HG02970 (cell line): Measurements from ENCODE around the gene BEX4.
"Not testable (repeated sequence)": the region's sequence is repeated elsewhere in the genome, so short reads cannot be mapped to it uniquely, and the experiment has no call there.

Source experiments
- ATAC-seq: cut with Tn5 transposase; IDR thresholded peaks from one replicate; pipeline ENCODE4 v1.9.1; 2021; ENCODE audit warnings: mild to moderate bottlenecking, moderate library complexity, moderate number of reproducible peaks; ENCODE audit not compliant: unreplicated experiment, low FRiP score

The BEX4 gene

GRCh38 chrX:103214870-103215424 lies at the start of gene BEX4:
TSS of gene BEX4 (plus strand) at chrX:103215108. CDS start at chrX:103216154, 1,046 bp downstream.
- peak; percentile 73 for ATAC-seq

GRCh38 chrX:103170216-103170615 lies 44.7 kb upstream of the BEX4 start:
- no peak for ATAC-seq

GRCh38 chrX:103171353-103171752 lies 43.6 kb upstream of the BEX4 start:
- ATAC-seq: no peak

- ATAC-seq: not testable (repeated sequence)
These were observed 39.7 kb upstream of the BEX4 start for GRCh38 chrX:103175256-103175655.

- no peak for ATAC-seq
These were observed 38.8 kb upstream of the BEX4 start for GRCh38 chrX:103175944-103176753.

GRCh38 chrX:103177556-103177955 lies 37.4 kb upstream of the BEX4 start:
- no peak for ATAC-seq

GRCh38 chrX:103183912-103184311 lies 31.0 kb upstream of the BEX4 start:
- no peak for ATAC-seq

GRCh38 chrX:103187953-103188475 lies 26.9 kb upstream of the BEX4 start:
- no peak for ATAC-seq

GRCh38 chrX:103197721-103198306 lies 17.1 kb upstream of the BEX4 start:
- ATAC-seq: no peak

GRCh38 chrX:103198668-103199067 lies 16.2 kb upstream of the BEX4 start:
- not testable (repeated sequence) for ATAC-seq

GRCh38 chrX:103201041-103201440 lies 13.9 kb upstream of the BEX4 start:
- ATAC-seq: no peak

GRCh38 chrX:103210056-103210455 lies 4.9 kb upstream of the BEX4 start:
- ATAC-seq: no peak

GRCh38 chrX:103211012-103211715 lies 3.7 kb upstream of the BEX4 start:
- no peak for ATAC-seq

- no peak for ATAC-seq
These were observed 2.0 kb upstream of the BEX4 start for GRCh38 chrX:103212749-103213457.

GRCh38 chrX:103215425-103215991 lies 600 bp downstream of the BEX4 start:
- no peak for ATAC-seq

- no peak for ATAC-seq
These were observed 5.8 kb downstream of the BEX4 start for GRCh38 chrX:103220511-103221323.

- ATAC-seq: not testable (repeated sequence)
These were observed 11.0 kb downstream of the BEX4 start for GRCh38 chrX:103225918-103226317.

- ATAC-seq: no peak
These were observed 18.4 kb downstream of the BEX4 start for GRCh38 chrX:103233263-103233662.

- no peak for ATAC-seq
These were observed 20.0 kb downstream of the BEX4 start for GRCh38 chrX:103234869-103235268.
